Sigmoid colon (tissue), 7 donors: Measurements from ENCODE around the gene SRCIN1. TPM values are rescaled to one million over a fixed set of nuclear protein-coding genes. Genes with fewer than 3 reads are reported as not detected.

ENCODE experiments used
- DNase-seq: peaks from one replicate; pipeline ENCODE4 v3.0.0-alpha.2; 2019
- H3K27ac ChIP-seq, 4 donors: fragments of 200-600 bp; sonication (generic); one replicate each; pipeline ENCODE4 v1.5.1; 2016 to 2019; ENCODE audit warnings: mild to moderate bottlenecking in 1 of 4
- H3K27me3 ChIP-seq, 3 donors: fragments of 200-600 bp; sonication (generic); one replicate each; pipeline ENCODE4 v1.5.1; 2019; ENCODE audit warnings: mild to moderate bottlenecking in 1 of 3
- H3K36me3 ChIP-seq, 4 donors: fragments of 200-600 bp; sonication (generic); one replicate each; pipeline ENCODE4 v1.5.1; 2016 to 2019
- H3K4me1 ChIP-seq, 4 donors: fragments of 200-600 bp; sonication (generic); one replicate each; pipeline ENCODE4 v1.5.1; 2017 to 2019
- H3K4me3 ChIP-seq, 4 donors: fragments of 200-600 bp; sonication (generic); one replicate each; pipeline ENCODE4 v1.5.1; 2017 to 2019; ENCODE audit warnings: mild to moderate bottlenecking in 2 of 4, moderate library complexity in 1 of 4
- H3K9me3 ChIP-seq, 4 donors: fragments of 200-600 bp in 3 of 4; sonication (generic) in 3 of 4; one replicate each; pipeline versions ENCODE4 v1.5.1 to v1.6.1; 2013 to 2019
- EP300 ChIP-seq, 4 donors: sonication (generic); formaldehyde crosslinking; IDR thresholded peaks; one replicate each; pipeline ENCODE4 v1.6.1; 2017; ENCODE audit warnings: antibody characterized with exemption in 4 of 4
- POLR2A ChIP-seq, 2 donors: fragments of 450-650 bp; IDR thresholded peaks; one replicate each; pipeline ENCODE4 v1.6.1; 2016; ENCODE audit warnings: antibody characterized with exemption in 2 of 2, mild to moderate bottlenecking in 2 of 2, moderate library complexity in 2 of 2
- POLR2AphosphoS5 ChIP-seq, 4 donors: sonication (generic); formaldehyde crosslinking; IDR thresholded peaks; one replicate each; pipeline ENCODE4 v1.6.1; 2017; ENCODE audit warnings: antibody characterized with exemption in 4 of 4
- WGBS, 2 donors: extraction: QIAGEN DNeasy Blood & Tissue Kit; methylation state at CpG; one replicate each; pipeline ENCODE4 v1.1.7; 2013; 5-methylcytosine and 5-hydroxymethylcytosine counted together
- intact Hi-C: fragments of 100-400 bp; cut with DNase I; formaldehyde crosslinking; loops from one replicate; pipeline ENCODE4 v1.15.1; 2023
- polyA plus RNA-seq, 3 donors: library from polyadenylated mRNA; stranded (reverse); fragments of 200-250 nt; gene quantifications; one replicate each; pipeline ENCODE4 v1.2.3, GENCODE V29; 2013
- total RNA-seq, 4 donors: library from RNA; depleted of rRNA; stranded (reverse); fragments of >200 nt; gene quantifications; one replicate each; pipeline ENCODE4 v1.1.0, GENCODE V29; 2016
- TF ChIP-seq, protein P1 (sequence below), 4 experiments: fragments of 450-650 bp in 3 of 4; fragments of 200-600 bp in 1 of 4; IDR thresholded peaks; one replicate each; pipeline ENCODE4 v1.5.1; 2016 to 2019; ENCODE audit warnings: antibody characterized with exemption in 4 of 4, mild to moderate bottlenecking in 3 of 4, moderate library complexity in 2 of 4
- donor health status: healthy with polysubstance abuse.
- donor health status: Bipolar disorder and iron deficiency.
- donor health status: healthy.

The SRCIN1 gene
- total and polyA plus RNA-seq, 7 donors = 0.81 to 9.4 (median 1.3) TPM; not detected in 1

DNA sequence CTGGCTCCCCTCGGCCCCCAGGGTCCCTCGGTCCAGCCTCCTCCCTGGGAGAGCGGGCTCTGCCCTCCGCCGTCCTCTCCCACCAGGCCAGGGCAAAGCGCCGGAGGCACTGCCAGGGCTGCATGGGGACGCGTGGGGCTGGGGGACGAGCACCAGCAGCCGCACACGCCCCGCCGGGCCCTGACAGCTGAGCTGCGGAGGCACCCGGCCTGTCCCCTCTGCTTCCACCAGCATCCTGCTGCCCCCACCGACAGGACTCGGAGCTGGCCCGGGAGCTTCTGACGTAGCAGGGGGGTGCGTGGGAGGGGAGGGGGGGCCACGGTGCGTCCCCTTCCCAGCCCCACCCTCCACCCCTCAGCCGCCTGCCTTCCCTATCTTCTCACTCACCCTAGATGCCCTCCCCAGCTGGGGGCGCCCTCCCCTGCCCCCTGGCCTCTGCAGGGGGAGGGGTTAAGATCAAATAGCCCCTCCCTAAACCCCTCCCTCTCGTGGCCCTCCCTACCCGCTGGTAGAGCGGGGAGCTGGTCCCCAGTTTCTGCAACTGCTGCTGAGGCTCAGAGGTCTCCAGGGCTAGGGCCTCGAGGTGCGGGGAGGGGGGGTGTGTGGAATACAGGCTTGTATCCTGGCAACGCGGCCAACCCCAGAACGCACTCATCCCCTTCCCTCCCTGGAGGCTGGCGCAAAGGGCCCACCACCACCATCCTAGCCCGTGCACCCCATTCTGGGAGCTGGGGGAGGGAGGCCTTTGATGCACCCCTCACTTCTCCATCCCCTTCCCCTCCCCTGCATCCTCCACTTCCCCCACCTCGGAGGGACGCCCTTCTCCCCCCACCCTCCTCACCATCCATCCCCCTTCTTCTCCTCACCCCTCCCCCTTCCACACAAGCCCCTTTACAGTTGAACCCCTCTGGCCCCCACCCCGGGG, 1.0 kb downstream of the SRCIN1 start:
- Histone ChIP-seq H3K9me3 (no peaks in the 10 kb centered on the region), H3K27ac (peak overlapping the region in 2 of 4 donors; percentile 23 to 41), H3K27me3 (peaks cover 0 to 43% (median 33%) of the 10 kb centered on the region in 3 donors), H3K36me3 (no peaks in the 10 kb centered on the region), H3K4me3 (peak overlapping the region in 3 of 4 donors; percentile 56 to 63 (median 60)), H3K4me1 (peaks cover 0 to 53% (median 42%) of the 10 kb centered on the region in 4 donors)
- no peak for DNase-seq
- WGBS, 2 donors = 16 to 23% methylated on average over 38 of the region's 38 CpGs
- intact Hi-C loops = loop anchor here (5.0 to 10.0 kb wide), 2 partner anchors 63 to 250 kb away; partner anchors contain the start of gene SOCS7
- TF ChIP-seq, protein P1, sequence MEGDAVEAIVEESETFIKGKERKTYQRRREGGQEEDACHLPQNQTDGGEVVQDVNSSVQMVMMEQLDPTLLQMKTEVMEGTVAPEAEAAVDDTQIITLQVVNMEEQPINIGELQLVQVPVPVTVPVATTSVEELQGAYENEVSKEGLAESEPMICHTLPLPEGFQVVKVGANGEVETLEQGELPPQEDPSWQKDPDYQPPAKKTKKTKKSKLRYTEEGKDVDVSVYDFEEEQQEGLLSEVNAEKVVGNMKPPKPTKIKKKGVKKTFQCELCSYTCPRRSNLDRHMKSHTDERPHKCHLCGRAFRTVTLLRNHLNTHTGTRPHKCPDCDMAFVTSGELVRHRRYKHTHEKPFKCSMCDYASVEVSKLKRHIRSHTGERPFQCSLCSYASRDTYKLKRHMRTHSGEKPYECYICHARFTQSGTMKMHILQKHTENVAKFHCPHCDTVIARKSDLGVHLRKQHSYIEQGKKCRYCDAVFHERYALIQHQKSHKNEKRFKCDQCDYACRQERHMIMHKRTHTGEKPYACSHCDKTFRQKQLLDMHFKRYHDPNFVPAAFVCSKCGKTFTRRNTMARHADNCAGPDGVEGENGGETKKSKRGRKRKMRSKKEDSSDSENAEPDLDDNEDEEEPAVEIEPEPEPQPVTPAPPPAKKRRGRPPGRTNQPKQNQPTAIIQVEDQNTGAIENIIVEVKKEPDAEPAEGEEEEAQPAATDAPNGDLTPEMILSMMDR (IDR thresholded peaks at IDR 0.05) = no peak
- TF ChIP-seq POLR2AphosphoS5 (IDR thresholded peaks at IDR 0.05) (no peak), EP300 (IDR thresholded peaks at IDR 0.05) (no peak), POLR2A (IDR thresholded peaks at IDR 0.05) (no peak)

DNA sequence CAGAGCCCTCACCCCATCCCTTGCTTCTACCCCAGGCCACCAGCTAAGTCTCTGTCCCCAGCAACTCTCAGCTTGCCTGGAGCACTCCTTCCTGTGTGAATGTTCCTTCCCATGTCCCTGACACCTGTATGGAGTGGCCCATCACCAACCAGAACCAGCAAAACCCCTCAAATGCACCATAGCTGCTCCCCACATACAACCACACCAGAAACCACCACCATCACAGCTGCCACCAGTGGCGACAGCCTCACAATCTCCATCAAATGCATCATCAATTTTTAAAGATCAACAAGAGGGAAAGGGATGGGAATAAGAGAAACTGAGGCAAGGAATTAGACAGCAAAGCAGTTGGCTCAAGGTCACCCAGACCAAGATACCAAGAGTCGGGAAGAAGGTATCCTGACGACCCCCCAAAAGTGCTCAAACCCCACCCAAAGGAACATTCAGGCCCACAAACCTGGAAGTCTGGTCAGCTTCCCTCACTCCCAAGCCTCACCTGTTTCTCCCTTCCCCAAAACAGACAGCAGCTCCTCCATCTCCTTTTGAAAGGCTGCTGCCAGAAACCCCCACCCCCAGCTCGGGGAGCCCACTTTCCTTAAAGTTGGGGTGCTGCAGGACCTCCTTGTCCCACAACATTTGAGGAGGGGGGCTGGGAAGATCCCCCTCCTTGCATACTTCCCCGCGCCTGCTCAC, 1.8 kb downstream of the SRCIN1 start:
- no peaks in the 10 kb centered on the region for H3K36me3 ChIP-seq
- H3K4me1 ChIP-seq = peaks cover 0 to 53% (median 42%) of the 10 kb centered on the region in 4 donors
- DNase-seq = no peak
- peak overlapping the region in 2 of 4 donors; percentile 8 to 25 for H3K27ac ChIP-seq
- H3K9me3 ChIP-seq = no peaks in the 10 kb centered on the region
- TF ChIP-seq POLR2AphosphoS5 (IDR thresholded peaks at IDR 0.05) (no peak), POLR2A (IDR thresholded peaks at IDR 0.05) (no peak), EP300 (IDR thresholded peaks at IDR 0.05) (no peak)
- TF ChIP-seq, protein P1 (IDR thresholded peaks at IDR 0.05) = no peak
- peak overlapping the region in 1 of 4 donors; percentile 63 for H3K4me3 ChIP-seq
- 54 to 65% methylated on average over 6 of the region's 6 CpGs for WGBS, 2 donors
- peaks cover 0 to 35% (median 25%) of the 10 kb centered on the region in 3 donors for H3K27me3 ChIP-seq
- intact Hi-C loops = loop anchor here (10.0 kb wide), 1 partner anchor 249 kb away; the partner anchor contains the start of gene SOCS7

DNA sequence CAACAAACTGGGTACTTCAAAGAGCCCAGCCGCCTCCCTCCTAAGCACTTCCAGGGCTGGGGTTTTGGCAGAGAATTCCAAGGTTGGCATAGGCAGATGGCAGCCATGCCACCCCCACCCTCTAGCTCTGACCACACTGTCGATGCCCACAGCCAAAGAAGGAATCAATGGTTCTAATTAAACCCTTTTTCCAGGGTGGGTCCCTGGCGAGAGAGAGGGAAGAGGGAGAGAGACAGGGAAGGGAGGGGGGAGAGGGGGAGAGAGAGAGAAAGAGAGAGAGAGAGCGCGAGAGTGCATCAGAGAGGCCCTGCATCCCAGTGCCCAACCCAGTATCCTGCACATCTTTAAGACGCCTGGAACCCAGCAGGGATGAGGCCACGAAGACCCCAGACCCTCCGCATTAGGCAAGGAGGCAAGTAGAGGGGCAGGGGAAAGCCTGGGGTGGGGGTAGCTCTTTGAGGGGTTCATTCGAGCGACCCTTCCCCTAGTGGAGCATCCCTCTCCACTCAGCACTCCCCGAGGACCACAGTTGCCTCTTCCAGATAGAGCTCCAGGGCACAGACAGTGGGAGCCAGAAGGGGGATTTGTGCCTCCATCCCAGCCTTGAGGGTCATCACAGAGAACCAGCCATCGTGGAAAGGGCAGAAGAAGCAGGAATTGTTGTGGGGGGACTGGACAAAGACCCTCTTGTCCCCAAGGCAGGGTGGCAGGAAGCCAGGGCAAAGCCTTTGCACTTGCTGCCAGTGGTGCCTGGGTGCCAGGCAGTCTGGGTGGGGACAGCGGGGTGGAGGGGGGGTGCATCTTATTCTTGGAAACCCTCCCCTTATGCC, 2.6 kb downstream of the SRCIN1 start:
- H3K27ac ChIP-seq = no peak overlapping the region
- TF ChIP-seq POLR2A (IDR thresholded peaks at IDR 0.05) (no peak), POLR2AphosphoS5 (IDR thresholded peaks at IDR 0.05) (no peak), EP300 (IDR thresholded peaks at IDR 0.05) (no peak)
- TF ChIP-seq, protein P1 (IDR thresholded peaks at IDR 0.05) = no peak
- peaks cover 0 to 27% (median 17%) of the 10 kb centered on the region in 3 donors for H3K27me3 ChIP-seq
- H3K4me1 ChIP-seq = peaks cover 0 to 53% (median 42%) of the 10 kb centered on the region in 4 donors
- 59 to 69% methylated on average over 13 of the region's 13 CpGs for WGBS, 2 donors
- H3K4me3 ChIP-seq = no peak overlapping the region
- H3K36me3 ChIP-seq = no peaks in the 10 kb centered on the region
- intact Hi-C loops = loop anchor here (10.0 kb wide), 1 partner anchor 248 kb away; the partner anchor contains the start of gene SOCS7
- DNase-seq = no peak
- no peaks in the 10 kb centered on the region for H3K9me3 ChIP-seq

DNA sequence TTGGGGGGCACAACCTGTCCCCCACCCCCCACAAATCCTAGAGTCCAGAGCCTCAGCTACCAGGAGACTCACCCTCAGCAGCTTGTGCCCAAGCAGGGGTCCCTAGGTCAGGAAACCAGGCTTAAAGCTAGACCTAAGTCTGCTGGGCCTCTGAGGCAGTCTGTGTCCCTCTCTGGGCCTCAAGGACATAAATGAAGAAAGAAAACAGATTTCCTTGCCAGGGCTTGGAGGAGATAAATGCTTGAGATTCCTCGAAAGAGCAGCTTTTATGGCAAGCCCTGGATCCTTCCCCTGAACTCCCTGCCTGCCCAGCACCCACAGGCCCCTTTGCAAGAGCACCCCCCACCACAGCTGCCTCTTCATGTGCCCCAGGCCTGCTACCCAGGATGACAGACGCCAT, 3.3 kb downstream of the SRCIN1 start:
- no peak for DNase-seq
- intact Hi-C loops = loop anchor here (10.0 kb wide), 1 partner anchor 248 kb away; the partner anchor contains the start of gene SOCS7
- Histone ChIP-seq H3K4me1 (peaks cover 0 to 49% (median 39%) of the 10 kb centered on the region in 4 donors), H3K27me3 (peaks cover 0 to 20% (median 13%) of the 10 kb centered on the region in 3 donors), H3K27ac (peak overlapping the region in 1 of 4 donors; percentile 28), H3K4me3 (no peak overlapping the region), H3K36me3 (no peaks in the 10 kb centered on the region), H3K9me3 (no peaks in the 10 kb centered on the region)
- WGBS, 2 donors = 39 to 62% methylated on average over 2 of the region's 2 CpGs
- TF ChIP-seq, protein P1 (IDR thresholded peaks at IDR 0.05) = no peak
- TF ChIP-seq POLR2AphosphoS5 (IDR thresholded peaks at IDR 0.05) (no peak), POLR2A (IDR thresholded peaks at IDR 0.05) (no peak), EP300 (IDR thresholded peaks at IDR 0.05) (no peak)
